Measurements from ENCODE around the gene ZNF726.
"Not testable (repeated sequence)": the region's sequence is repeated elsewhere in the genome, so short reads cannot be mapped to it uniquely, and the experiment has no call there.

- not testable (repeated sequence) for TF ChIP-seq EZH2 (IDR thresholded peaks at IDR 0.05); CTCF (IDR thresholded peaks at IDR 0.05 in 2 of 3, conservative IDR thresholded peaks at IDR 0.05 in 1 of 3; ENCODE audit: borderline replicate concordance in 1 of 3, insufficient read depth in 1 of 3, low read depth in 2 of 3, low read length in 2 of 3); SRF (IDR thresholded peaks at IDR 0.05; ENCODE audit: low read depth); POLR2A (IDR thresholded peaks at IDR 0.05; ENCODE audit: borderline replicate concordance, extremely low read depth, insufficient read depth, insufficient read length); POLR2AphosphoS5 (IDR thresholded peaks at IDR 0.05; ENCODE audit: low read depth, low read length); EGR1 (IDR thresholded peaks at IDR 0.05; ENCODE audit: low read depth); JUND (IDR thresholded peaks at IDR 0.05); MAX (IDR thresholded peaks at IDR 0.05); RAD21 (IDR thresholded peaks at IDR 0.05; ENCODE audit: low read depth); REST (IDR thresholded peaks at IDR 0.05; ENCODE audit: low read depth); ZBTB33 (IDR thresholded peaks at IDR 0.05; ENCODE audit: extremely low read depth, insufficient replicate concordance, low read length); ZFX (IDR thresholded peaks at IDR 0.05); ATF3 (IDR thresholded peaks at IDR 0.05); SIN3A (IDR thresholded peaks at IDR 0.05; ENCODE audit: low read depth)
Measured at GRCh38 chr19:23896096-23896495, 18.6 kb upstream of the ZNF726 start.

All from HCT116 (cell line).